HepG2 (cell line): ENCODE data around the gene PXMP2. TPM values are rescaled to one million over a fixed set of nuclear protein-coding genes. Genes with fewer than 3 reads are reported as not detected.

Source experiments
- ATAC-seq: fragments of 200-7000 bp; cut with Tn5 transposase; 3 replicates; pipeline ENCODE4 v1.9.1; 2020; ENCODE audit warnings: mild to moderate bottlenecking, moderate library complexity
- BruUV-seq: library from RNA; stranded (reverse); fragments of 400-500 nt; replicated peaks from 2 replicates; lab custom pipeline; 2021; lab: Mats Ljungman, UMichigan
- CTCF ChIA-PET: fragments of 300-600 bp; formaldehyde crosslinking; extraction: SDS; loops from one replicate; lab custom pipeline; 2021; ENCODE audit warnings: low total read pairs, inconsistent platforms, low intra/inter-chr PET ratio; lab: Yijun Ruan, JAX
- POLR2A ChIA-PET: fragments of 350-600 bp; sonication (Branson Sonifier 250); formaldehyde crosslinking; loops from one replicate; lab custom pipeline; 2020; ENCODE audit warnings: antibody characterized with exemption, inconsistent platforms; lab: Yijun Ruan, JAX
- DNase-seq: peaks from one replicate; pipeline ENCODE4 v3.0.0-alpha.2; 2015; ENCODE audit warnings: low spot score
- FAIRE-seq: peaks from 3 replicates; lab custom pipeline; 2011; peaks lifted over from hg19 to GRCh38; lab: Jason Lieb, UNC
- H2AFZ ChIP-seq: one replicate; pipeline ENCODE4 v1.6.1; 2011; ENCODE audit warnings: low read length, inconsistent platforms
- H3K27ac ChIP-seq: fragments of 300-600 bp; 3 replicates; pipeline ENCODE4 v1.8.0; 2011; ENCODE audit warnings: mixed run types, mild to moderate bottlenecking, mixed read lengths, low read length, inconsistent platforms; ENCODE audit not compliant: insufficient read depth; ENCODE audit errors: extremely low read length
- H3K27me3 ChIP-seq, 2 experiments: fragments of 200-600 bp in 1 of 2; 2 replicates in 1 of 2; 3 replicates in 1 of 2; pipeline versions ENCODE4 v1.6.0 to v1.8.0; 2011; ENCODE audit warnings: low read length in 2 of 2, mild to moderate bottlenecking in 2 of 2, moderate library complexity in 2 of 2, inconsistent platforms in 1 of 2; ENCODE audit not compliant: insufficient read depth in 2 of 2, control insufficient read depth in 1 of 2
- H3K36me3 ChIP-seq, 2 experiments: fragments of 200-600 bp in 1 of 2; replicated peaks in 1 of 2; 2 replicates in 1 of 2; 3 replicates in 1 of 2; pipeline versions ENCODE4 v1.5.1 to v1.8.0; 2011; ENCODE audit warnings: low read length in 2 of 2, inconsistent platforms in 1 of 2; ENCODE audit not compliant: insufficient read depth in 2 of 2, control insufficient read depth in 1 of 2
- H3K4me1 ChIP-seq: 2 replicates; pipeline ENCODE4 v1.5.1; 2012; ENCODE audit warnings: low read length, inconsistent platforms; ENCODE audit not compliant: insufficient read depth
- H3K4me2 ChIP-seq: 2 replicates; pipeline ENCODE4 v1.6.0; 2011; ENCODE audit warnings: low read depth, low read length, inconsistent platforms
- H3K4me3 ChIP-seq, 3 experiments: fragments of 200-600 bp in 1 of 3; sonication (generic), shearing (Covaris generic) in 1 of 3; replicated peaks in 1 of 3; 2 replicates each; pipeline ENCODE4 v1.5.1; 2011 to 2016; ENCODE audit warnings: low read length in 3 of 3, inconsistent platforms in 2 of 3, low read depth in 2 of 3, mild to moderate bottlenecking in 2 of 3, control low read depth in 1 of 3, mixed read lengths in 1 of 3; ENCODE audit not compliant: insufficient read depth in 1 of 3
- H3K79me2 ChIP-seq: one replicate; pipeline ENCODE4 v1.6.1; 2011; ENCODE audit warnings: low read length, inconsistent platforms; ENCODE audit not compliant: insufficient read depth
- H3K9ac ChIP-seq: 2 replicates; pipeline ENCODE4 v1.6.0; 2011; ENCODE audit warnings: mild to moderate bottlenecking, low read depth, low read length, inconsistent platforms; ENCODE audit not compliant: insufficient read depth
- H3K9me3 ChIP-seq: 2 replicates; pipeline ENCODE4 v1.5.1; 2012; ENCODE audit warnings: mild to moderate bottlenecking, low read length
- H4K20me1 ChIP-seq: 2 replicates; pipeline ENCODE4 v1.6.0; 2011; ENCODE audit warnings: inconsistent platforms, mild to moderate bottlenecking, low read length, moderate library complexity; ENCODE audit not compliant: insufficient read depth
- ATM ChIP-seq: fragments of 450-650 bp; IDR thresholded peaks from 2 replicates; pipeline ENCODE4 v1.7.1; 2017; ENCODE audit warnings: mild to moderate bottlenecking, borderline replicate concordance
- EED ChIP-seq: sonication (generic); formaldehyde crosslinking; IDR thresholded peaks from 2 replicates; pipeline ENCODE4 v1.5.0; 2020; ENCODE audit warnings: mild to moderate bottlenecking, missing genetic modification reagents
- HCFC1 ChIP-seq: fragments of 150-350 bp; IDR thresholded peaks from 2 replicates; pipeline ENCODE4 v1.6.1; 2014; ENCODE audit warnings: low read depth, low read length
- KLF11 ChIP-seq: IDR thresholded peaks from 2 replicates; pipeline ENCODE4 v1.6.1; 2016; ENCODE audit warnings: missing compliant biosample characterization
- KLF6 ChIP-seq: IDR thresholded peaks from 2 replicates; pipeline ENCODE4 v1.8.0; 2016; ENCODE audit warnings: missing biosample characterization, missing genetic modification reagents
- MAF1 ChIP-seq: sonication (generic); formaldehyde crosslinking; IDR thresholded peaks from 2 replicates; pipeline ENCODE4 v1.5.0; 2020; ENCODE audit warnings: missing genetic modification reagents, borderline replicate concordance
- PCBP2 ChIP-seq: fragments of 200-400 bp; formaldehyde crosslinking; optimal IDR thresholded peaks from 2 replicates; pipeline ENCODE3; 2018; ENCODE audit warnings: low read length, low read depth; ENCODE audit not compliant: poor library complexity, severe bottlenecking
- SNAI1 ChIP-seq: sonication (generic); formaldehyde crosslinking; IDR thresholded peaks from 2 replicates; pipeline ENCODE4 v1.5.0; 2020; ENCODE audit warnings: mild to moderate bottlenecking, missing genetic modification reagents, borderline replicate concordance
- ZKSCAN1 ChIP-seq: fragments of 150-350 bp; IDR thresholded peaks from 2 replicates; pipeline ENCODE4 v1.6.1; 2014; ENCODE audit warnings: low read length
- ZNF180 ChIP-seq: sonication (generic); formaldehyde crosslinking; IDR thresholded peaks from 2 replicates; pipeline ENCODE4 v1.4.0; 2020; ENCODE audit warnings: low read depth, missing genetic modification reagents, borderline replicate concordance
- ZNF251 ChIP-seq: sonication (generic); formaldehyde crosslinking; IDR thresholded peaks from 2 replicates; pipeline ENCODE4 v1.9.0; 2021; ENCODE audit warnings: mild to moderate bottlenecking, missing genetic modification reagents
- ZNF337 ChIP-seq: sonication (generic); formaldehyde crosslinking; IDR thresholded peaks from 2 replicates; pipeline ENCODE4 v1.5.1; 2020; ENCODE audit warnings: missing genetic modification reagents, low read depth, mild to moderate bottlenecking, borderline replicate concordance
- ZNF33A ChIP-seq: sonication (generic); formaldehyde crosslinking; IDR thresholded peaks from 2 replicates; pipeline ENCODE4 v1.5.1; 2020; ENCODE audit warnings: missing genetic modification reagents, mild to moderate bottlenecking, moderate library complexity, borderline replicate concordance
- ZNF570 ChIP-seq: sonication (generic); formaldehyde crosslinking; IDR thresholded peaks from 2 replicates; pipeline ENCODE4 v1.4.0; 2020; ENCODE audit warnings: mild to moderate bottlenecking, missing genetic modification reagents, borderline replicate concordance
- ZNF776 ChIP-seq: sonication (generic); formaldehyde crosslinking; IDR thresholded peaks from 2 replicates; pipeline ENCODE4 v1.4.0; 2020; ENCODE audit warnings: mild to moderate bottlenecking, missing genetic modification reagents
- WGBS: methylation state at CpG from one replicate; pipeline ENCODE4 v1.1.6; 2017; ENCODE audit warnings: low lambda C conversion rate; 5-methylcytosine and 5-hydroxymethylcytosine counted together
- in situ Hi-C: cut with HindIII; loops from 2 replicates; pipeline ENCODE4 v1.10.0; 2017; ENCODE audit warnings: low pct_unique_long_range_greater_than_20kb; ENCODE audit not compliant: extremely low pct_ligation_motif_present
- intact Hi-C: fragments of 100-400 bp; cut with micrococcal nuclease; formaldehyde crosslinking; loops from one replicate; pipeline ENCODE4 v1.10.0; 2022; ENCODE audit not compliant: unreplicated experiment
- polyA plus RNA-seq, 8 experiments: library from polyadenylated mRNA; depleted of rRNA in 3 of 8; stranded (reverse) in 7 of 8; unstranded in 1 of 8; fragments of >200 nt; fragmentation: Illumina TruSeq in 4 of 8; extraction: Trizol in 4 of 8; gene quantifications; 2 replicates each; pipeline versions ENCODE4 v1.2.1 to v1.2.3, GENCODE V29; 2011 to 2016; ENCODE audit warnings: low read depth in 4 of 8, missing spikeins in 1 of 8, mixed read lengths in 1 of 8; ENCODE audit not compliant: insufficient read depth in 1 of 8
- total RNA-seq, 5 experiments: library from RNA; depleted of rRNA; stranded (reverse); fragments of >200 nt; fragmentation: Illumina TruSeq; extraction: Trizol; gene quantifications; 2 replicates each; pipeline ENCODE4 v1.2.3, GENCODE V29; 2016; ENCODE audit warnings: low read depth in 1 of 5
- TF ChIP-seq, protein P1 (sequence below): sonication (generic); formaldehyde crosslinking; IDR thresholded peaks from 2 replicates; pipeline ENCODE4 v1.5.1; 2020; ENCODE audit warnings: missing genetic modification reagents, mild to moderate bottlenecking, borderline replicate concordance
- TF ChIP-seq, protein P2 (sequence below): sonication (generic); formaldehyde crosslinking; IDR thresholded peaks from 2 replicates; pipeline ENCODE4 v1.4.0; 2020; ENCODE audit warnings: mild to moderate bottlenecking, missing genetic modification reagents
- TF ChIP-seq, protein P3 (sequence below): sonication (generic); formaldehyde crosslinking; IDR thresholded peaks from 2 replicates; pipeline ENCODE4 v1.4.0; 2020; ENCODE audit warnings: mild to moderate bottlenecking, missing genetic modification reagents

Gene PXMP2
- total and polyA plus RNA-seq, 2 of the 13 experiments (the other 11 are each of a cell fraction or from before 2014, with no cell fraction given), result 25.5 to 42.9 TPM

DNA sequence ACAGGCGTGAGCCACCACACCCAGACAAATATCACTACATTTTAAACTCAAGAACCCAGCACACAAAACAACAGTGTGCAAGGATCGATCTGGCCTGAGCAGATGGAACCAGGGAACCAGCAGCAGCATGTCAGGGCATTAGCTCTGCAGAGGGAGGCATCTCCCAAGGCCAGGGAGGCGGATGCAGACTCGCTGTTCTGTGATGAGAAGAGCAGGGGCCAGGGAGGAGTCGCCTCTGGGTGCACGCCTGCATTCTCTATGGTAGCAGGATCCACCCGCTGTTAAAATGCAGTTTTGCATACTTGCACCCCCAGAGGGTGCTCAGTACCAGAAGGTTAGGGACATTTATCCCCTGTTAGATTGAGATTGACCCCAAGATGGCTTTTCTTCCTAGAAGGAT is 41.1 kb downstream of the PXMP2 start:
- no TSS peak for BruUV-seq
- intact Hi-C loops, result no loop called here

More for the DNA sequence above, 41.1 kb downstream of the PXMP2 start:
- Histone ChIP-seq H3K4me1 (no peaks in the 10 kb centered on the region), H3K27ac (no peak overlapping the region), H3K4me2 (no peak overlapping the region), H3K9me3 (no peaks in the 10 kb centered on the region), H2AFZ (no peak overlapping the region), H3K9ac (no peak overlapping the region), H3K79me2 (no peaks in the 10 kb centered on the region), H3K36me3 (peaks cover 16 to 69% of the 10 kb centered on the region in 2 experiments; a peak in 4 of 5 replicates), H3K27me3 (no peaks in the 10 kb centered on the region), H4K20me1 (no peaks in the 10 kb centered on the region), H3K4me3 (no peak overlapping the region)
- ATAC-seq (no peak), DNase-seq (no peak), FAIRE-seq (no peak)
- WGBS, result 94% methylated on average over 7 of the region's 7 CpGs
- POLR2A ChIA-PET, result no interaction called here
- CTCF ChIA-PET, result no interaction called here
- no peak for TF ChIP-seq ZKSCAN1
- TF ChIP-seq ZNF180, result no peak
- TF ChIP-seq KLF6 (CRISPR knock-in tag), result no peak
- no peak for TF ChIP-seq PCBP2
- TF ChIP-seq ZNF33A (CRISPR knock-in tag), result no peak
- no peak for TF ChIP-seq KLF11 (CRISPR knock-in tag)
- no peak for TF ChIP-seq ZNF570 (CRISPR knock-in tag)
- no peak for TF ChIP-seq EED (CRISPR knock-in tag)
- no peak for TF ChIP-seq ZNF776 (CRISPR knock-in tag)
- TF ChIP-seq ATM, result no peak
- no peak for TF ChIP-seq ZNF337 (CRISPR knock-in tag)
- TF ChIP-seq, protein P1, sequence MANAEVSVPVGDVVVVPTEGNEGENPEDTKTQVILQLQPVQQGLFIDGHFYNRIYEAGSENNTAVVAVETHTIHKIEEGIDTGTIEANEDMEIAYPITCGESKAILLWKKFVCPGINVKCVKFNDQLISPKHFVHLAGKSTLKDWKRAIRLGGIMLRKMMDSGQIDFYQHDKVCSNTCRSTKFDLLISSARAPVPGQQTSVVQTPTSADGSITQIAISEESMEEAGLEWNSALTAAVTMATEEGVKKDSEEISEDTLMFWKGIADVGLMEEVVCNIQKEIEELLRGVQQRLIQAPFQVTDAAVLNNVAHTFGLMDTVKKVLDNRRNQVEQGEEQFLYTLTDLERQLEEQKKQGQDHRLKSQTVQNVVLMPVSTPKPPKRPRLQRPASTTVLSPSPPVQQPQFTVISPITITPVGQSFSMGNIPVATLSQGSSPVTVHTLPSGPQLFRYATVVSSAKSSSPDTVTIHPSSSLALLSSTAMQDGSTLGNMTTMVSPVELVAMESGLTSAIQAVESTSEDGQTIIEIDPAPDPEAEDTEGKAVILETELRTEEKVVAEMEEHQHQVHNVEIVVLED (CRISPR knock-in tag), result no peak
- no peak for TF ChIP-seq SNAI1 (CRISPR knock-in tag)
- TF ChIP-seq HCFC1, result no peak
- TF ChIP-seq, protein P2, sequence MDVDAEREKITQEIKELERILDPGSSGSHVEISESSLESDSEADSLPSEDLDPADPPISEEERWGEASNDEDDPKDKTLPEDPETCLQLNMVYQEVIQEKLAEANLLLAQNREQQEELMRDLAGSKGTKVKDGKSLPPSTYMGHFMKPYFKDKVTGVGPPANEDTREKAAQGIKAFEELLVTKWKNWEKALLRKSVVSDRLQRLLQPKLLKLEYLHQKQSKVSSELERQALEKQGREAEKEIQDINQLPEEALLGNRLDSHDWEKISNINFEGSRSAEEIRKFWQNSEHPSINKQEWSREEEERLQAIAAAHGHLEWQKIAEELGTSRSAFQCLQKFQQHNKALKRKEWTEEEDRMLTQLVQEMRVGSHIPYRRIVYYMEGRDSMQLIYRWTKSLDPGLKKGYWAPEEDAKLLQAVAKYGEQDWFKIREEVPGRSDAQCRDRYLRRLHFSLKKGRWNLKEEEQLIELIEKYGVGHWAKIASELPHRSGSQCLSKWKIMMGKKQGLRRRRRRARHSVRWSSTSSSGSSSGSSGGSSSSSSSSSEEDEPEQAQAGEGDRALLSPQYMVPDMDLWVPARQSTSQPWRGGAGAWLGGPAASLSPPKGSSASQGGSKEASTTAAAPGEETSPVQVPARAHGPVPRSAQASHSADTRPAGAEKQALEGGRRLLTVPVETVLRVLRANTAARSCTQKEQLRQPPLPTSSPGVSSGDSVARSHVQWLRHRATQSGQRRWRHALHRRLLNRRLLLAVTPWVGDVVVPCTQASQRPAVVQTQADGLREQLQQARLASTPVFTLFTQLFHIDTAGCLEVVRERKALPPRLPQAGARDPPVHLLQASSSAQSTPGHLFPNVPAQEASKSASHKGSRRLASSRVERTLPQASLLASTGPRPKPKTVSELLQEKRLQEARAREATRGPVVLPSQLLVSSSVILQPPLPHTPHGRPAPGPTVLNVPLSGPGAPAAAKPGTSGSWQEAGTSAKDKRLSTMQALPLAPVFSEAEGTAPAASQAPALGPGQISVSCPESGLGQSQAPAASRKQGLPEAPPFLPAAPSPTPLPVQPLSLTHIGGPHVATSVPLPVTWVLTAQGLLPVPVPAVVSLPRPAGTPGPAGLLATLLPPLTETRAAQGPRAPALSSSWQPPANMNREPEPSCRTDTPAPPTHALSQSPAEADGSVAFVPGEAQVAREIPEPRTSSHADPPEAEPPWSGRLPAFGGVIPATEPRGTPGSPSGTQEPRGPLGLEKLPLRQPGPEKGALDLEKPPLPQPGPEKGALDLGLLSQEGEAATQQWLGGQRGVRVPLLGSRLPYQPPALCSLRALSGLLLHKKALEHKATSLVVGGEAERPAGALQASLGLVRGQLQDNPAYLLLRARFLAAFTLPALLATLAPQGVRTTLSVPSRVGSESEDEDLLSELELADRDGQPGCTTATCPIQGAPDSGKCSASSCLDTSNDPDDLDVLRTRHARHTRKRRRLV (CRISPR knock-in tag), result no peak
- TF ChIP-seq, protein P3, sequence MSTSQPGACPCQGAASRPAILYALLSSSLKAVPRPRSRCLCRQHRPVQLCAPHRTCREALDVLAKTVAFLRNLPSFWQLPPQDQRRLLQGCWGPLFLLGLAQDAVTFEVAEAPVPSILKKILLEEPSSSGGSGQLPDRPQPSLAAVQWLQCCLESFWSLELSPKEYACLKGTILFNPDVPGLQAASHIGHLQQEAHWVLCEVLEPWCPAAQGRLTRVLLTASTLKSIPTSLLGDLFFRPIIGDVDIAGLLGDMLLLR (CRISPR knock-in tag), result no peak
- no peak for TF ChIP-seq ZNF251 (CRISPR knock-in tag)
- no peak for TF ChIP-seq MAF1 (CRISPR knock-in tag)
- in situ Hi-C loops, result no loop called here
